RWPE2 (cell line): ENCODE results near the gene IGFBP3.

Source experiments
- ATAC-seq: fragments of 200-7000 bp; cut with Tn5 transposase; 3 replicates; pipeline ENCODE4 v1.9.1; 2021; ENCODE audit warnings: low read depth
- DNase-seq: peaks from one replicate; pipeline ENCODE4 v3.0.0-alpha.2; 2020; ENCODE audit warnings: low spot score
- H3K27ac ChIP-seq: fragments of 450-650 bp; 2 replicates; pipeline ENCODE4 v1.5.1; 2017; ENCODE audit warnings: mild to moderate bottlenecking; ENCODE audit not compliant: poor library complexity, severe bottlenecking
- H3K27me3 ChIP-seq: fragments of 250-450 bp; sonication (Bioruptor Pico); 2 replicates; pipeline ENCODE4 v1.5.1; 2021; ENCODE audit warnings: mild to moderate bottlenecking, moderate library complexity; ENCODE audit not compliant: insufficient read depth, poor library complexity, severe bottlenecking
- H3K36me3 ChIP-seq: fragments of 250-450 bp; sonication (Bioruptor Pico); 2 replicates; pipeline ENCODE4 v1.5.1; 2020; ENCODE audit warnings: low read depth, mild to moderate bottlenecking, moderate library complexity
- H3K4me1 ChIP-seq: fragments of 250-450 bp; sonication (Bioruptor Pico); 2 replicates; pipeline ENCODE4 v1.5.1; 2021; ENCODE audit warnings: mild to moderate bottlenecking, moderate library complexity; ENCODE audit not compliant: insufficient read depth, poor library complexity, severe bottlenecking
- H3K4me3 ChIP-seq: fragments of 250-450 bp; sonication (Bioruptor Pico); 2 replicates; pipeline ENCODE4 v1.5.1; 2021; ENCODE audit warnings: mild to moderate bottlenecking, moderate library complexity; ENCODE audit not compliant: severe bottlenecking
- H3K9me3 ChIP-seq: fragments of 250-450 bp; sonication (Bioruptor Pico); 2 replicates; pipeline ENCODE4 v1.5.1; 2021; ENCODE audit warnings: mild to moderate bottlenecking, moderate library complexity; ENCODE audit not compliant: severe bottlenecking
- TF ChIP-seq, protein P1 (sequence below): fragments of 450-650 bp; IDR thresholded peaks from one replicate; pipeline ENCODE4 v1.5.1; 2017; ENCODE audit warnings: mild to moderate bottlenecking, moderate library complexity; ENCODE audit not compliant: poor library complexity, severe bottlenecking

IGFBP3 gene

DNA sequence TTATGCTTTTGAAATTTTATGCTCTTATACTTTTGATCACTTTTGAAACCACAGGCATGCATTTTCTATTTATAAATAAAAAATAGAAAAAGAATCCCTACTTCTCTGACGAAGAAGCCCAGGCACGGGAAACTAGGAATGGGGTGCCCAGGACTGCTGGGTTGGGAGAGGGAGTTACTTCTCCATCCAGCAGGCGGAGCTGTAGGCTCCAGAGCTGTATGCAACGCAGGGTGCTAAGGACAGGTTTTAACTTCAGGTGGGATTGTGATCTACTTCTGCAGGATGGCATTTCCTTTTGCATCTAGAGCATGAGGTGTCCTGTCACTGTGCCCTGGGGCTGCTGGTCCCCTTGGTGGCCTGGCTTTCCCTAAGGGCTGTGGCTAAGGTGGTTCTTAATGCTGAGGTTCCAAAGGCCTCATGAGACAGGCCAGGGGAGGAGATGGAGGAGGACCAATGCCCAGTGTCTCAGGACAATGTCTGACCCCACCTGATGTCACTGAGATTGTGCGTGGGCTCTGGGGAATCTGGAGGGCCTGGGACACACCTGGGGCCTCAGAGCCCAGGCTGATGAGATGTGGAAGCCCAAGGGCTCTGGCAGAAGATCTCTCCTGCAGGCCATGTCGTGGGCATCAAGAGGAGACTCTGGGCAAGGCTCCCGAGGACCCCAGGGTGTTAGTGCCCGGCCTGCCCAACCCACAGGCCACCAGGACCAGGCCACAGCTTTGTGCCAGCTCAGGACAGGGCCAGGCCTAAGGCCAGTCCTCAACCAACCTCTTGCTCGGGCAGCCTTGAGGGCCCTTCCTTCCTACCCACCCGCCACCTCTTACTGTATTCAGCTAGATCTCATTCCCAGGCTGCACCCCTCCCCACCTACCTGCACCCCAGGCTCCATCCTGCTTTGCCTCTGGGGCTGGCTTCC is 48.7 kb downstream of the IGFBP3 start:
- ATAC-seq: peak; percentile 51; the same call in 2 of the 3 replicates
- no peak for DNase-seq
- Histone ChIP-seq H3K27me3 (no peaks in the 10 kb centered on the region), H3K36me3 (no peaks in the 10 kb centered on the region), H3K27ac (no peak overlapping the region), H3K4me1 (no peaks in the 10 kb centered on the region), H3K9me3 (no peaks in the 10 kb centered on the region), H3K4me3 (no peak overlapping the region)
- TF ChIP-seq, protein P1, sequence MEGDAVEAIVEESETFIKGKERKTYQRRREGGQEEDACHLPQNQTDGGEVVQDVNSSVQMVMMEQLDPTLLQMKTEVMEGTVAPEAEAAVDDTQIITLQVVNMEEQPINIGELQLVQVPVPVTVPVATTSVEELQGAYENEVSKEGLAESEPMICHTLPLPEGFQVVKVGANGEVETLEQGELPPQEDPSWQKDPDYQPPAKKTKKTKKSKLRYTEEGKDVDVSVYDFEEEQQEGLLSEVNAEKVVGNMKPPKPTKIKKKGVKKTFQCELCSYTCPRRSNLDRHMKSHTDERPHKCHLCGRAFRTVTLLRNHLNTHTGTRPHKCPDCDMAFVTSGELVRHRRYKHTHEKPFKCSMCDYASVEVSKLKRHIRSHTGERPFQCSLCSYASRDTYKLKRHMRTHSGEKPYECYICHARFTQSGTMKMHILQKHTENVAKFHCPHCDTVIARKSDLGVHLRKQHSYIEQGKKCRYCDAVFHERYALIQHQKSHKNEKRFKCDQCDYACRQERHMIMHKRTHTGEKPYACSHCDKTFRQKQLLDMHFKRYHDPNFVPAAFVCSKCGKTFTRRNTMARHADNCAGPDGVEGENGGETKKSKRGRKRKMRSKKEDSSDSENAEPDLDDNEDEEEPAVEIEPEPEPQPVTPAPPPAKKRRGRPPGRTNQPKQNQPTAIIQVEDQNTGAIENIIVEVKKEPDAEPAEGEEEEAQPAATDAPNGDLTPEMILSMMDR: peak; percentile 36

DNA sequence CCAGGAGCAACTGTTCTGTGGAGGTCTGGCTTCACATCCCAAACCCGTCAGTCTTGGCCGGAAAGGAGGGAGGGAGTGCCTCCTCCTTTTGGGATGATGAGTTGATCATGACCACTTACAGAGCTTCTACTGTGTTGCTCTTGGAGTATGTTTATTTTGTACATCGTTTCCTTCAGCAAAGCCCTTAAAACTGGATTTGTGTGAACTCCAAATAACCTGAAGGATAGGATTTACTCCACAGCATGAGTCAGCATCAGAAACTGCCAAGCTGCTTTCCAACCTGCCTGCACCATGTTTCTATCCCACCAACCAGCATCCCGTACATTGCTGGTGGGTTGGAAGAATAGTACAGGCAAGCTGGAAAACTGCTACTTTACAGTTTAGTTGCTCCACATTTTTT is 51.6 kb downstream of the IGFBP3 start:
- Histone ChIP-seq H3K36me3 (no peaks in the 10 kb centered on the region), H3K9me3 (no peaks in the 10 kb centered on the region), H3K4me1 (no peaks in the 10 kb centered on the region), H3K4me3 (no peak overlapping the region), H3K27me3 (no peaks in the 10 kb centered on the region), H3K27ac (no peak overlapping the region)
- DNase-seq: no peak
- TF ChIP-seq, protein P1: no peak
- ATAC-seq: no peak

DNA sequence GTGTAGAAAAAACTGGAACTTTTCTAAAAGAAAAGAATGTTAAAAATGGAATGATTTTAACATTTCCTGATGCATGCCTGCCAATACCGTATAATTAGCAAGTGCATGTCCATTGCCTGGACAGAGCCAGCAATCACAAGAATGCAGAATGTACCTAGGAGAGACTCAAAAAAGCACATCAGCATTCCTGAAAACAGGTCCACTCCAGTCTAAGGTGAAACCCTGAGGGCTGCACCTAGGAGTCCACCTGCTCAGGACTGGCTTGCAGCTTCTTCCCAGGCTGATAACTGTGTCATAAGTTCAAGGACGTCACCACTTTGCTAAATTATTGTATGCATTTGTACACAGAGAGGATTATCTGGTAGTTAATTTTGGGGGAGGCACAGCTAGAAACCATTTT is 53.6 kb downstream of the IGFBP3 start:
- no peak for DNase-seq
- Histone ChIP-seq H3K27me3 (no peaks in the 10 kb centered on the region), H3K4me1 (no peaks in the 10 kb centered on the region), H3K9me3 (no peaks in the 10 kb centered on the region), H3K27ac (no peak overlapping the region), H3K36me3 (no peaks in the 10 kb centered on the region), H3K4me3 (no peak overlapping the region)
- no peak for ATAC-seq
- TF ChIP-seq, protein P1: no peak

DNA sequence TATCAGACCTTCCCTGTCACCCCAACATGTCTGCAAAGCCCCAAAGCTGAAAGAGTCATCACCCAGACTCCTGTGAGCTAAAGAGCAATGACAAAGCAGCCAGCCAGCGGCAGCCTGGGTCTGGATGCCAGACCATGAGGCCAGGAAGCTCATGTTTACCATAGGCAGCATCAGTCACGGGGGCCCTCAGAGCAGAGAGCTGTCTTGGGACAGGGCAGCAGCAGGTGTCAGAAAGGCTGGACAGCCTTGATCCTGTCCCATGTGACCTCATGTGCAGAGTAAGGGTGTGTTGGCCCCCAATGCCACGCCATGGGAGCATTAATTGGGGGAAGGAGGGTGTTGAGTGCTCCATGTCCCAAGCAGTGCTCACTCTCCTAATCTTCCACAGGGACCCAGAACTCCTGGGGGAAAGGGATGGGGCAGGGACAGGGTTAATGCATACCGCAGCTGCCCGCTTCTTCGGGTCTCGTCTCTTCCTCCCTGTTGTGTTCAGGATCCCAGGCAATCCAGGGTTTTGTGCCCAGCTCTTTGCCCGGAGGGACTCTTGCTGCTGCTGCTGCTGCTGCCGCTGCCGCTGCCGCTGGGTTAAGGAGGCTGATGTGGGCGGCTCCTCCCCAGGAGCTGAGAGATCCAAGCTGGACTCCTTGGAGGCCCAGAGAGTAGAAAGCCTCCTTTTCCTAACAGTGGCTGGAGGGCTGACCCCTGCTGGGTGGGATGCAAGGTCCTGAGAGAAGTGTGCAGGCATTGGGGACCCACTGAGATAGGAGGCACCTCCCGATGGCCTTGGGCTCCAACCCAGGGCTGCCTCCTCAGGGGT is 55.3 kb downstream of the IGFBP3 start:
- ATAC-seq (no peak), DNase-seq (no peak)
- no peaks in the 10 kb centered on the region for H3K4me1 ChIP-seq
- TF ChIP-seq, protein P1: no peak
- H3K36me3 ChIP-seq: no peaks in the 10 kb centered on the region
- H3K27ac ChIP-seq: no peak overlapping the region
- no peak overlapping the region for H3K4me3 ChIP-seq
- no peaks in the 10 kb centered on the region for H3K27me3 ChIP-seq
- no peaks in the 10 kb centered on the region for H3K9me3 ChIP-seq
